ENCODE results near the gene USP14. TPM values are rescaled to one million over a fixed set of nuclear protein-coding genes. Genes with fewer than 3 reads are reported as not detected.

The USP14 gene
- total RNA-seq, 1 donor from 2014 or later = 54.7 TPM

DNA sequence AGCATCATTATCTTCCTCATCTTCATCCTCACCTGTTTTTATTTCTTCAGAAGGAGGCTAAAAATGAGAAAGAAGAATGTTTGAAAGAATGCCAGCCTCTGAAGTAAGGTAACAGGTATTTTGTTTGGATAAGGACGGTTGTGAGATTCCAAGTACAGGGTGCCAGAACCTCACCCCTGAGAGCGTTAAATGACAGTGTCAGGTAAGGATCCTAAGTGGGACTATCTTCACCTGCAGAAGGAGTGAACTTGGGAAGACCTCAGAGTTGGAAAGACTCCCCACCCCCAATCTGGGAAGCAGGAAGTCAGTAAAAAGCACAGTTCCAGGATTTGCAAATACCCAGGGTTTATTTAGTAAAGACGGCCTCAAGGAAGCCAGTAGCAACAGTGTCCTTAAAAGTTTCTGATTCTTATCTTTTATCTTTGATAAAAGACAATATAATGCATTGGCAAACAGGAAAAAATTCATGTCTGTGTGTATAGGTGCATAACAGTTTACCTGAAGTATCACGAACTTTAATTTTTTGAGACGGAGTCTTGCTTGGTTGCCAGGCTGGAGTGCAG is 57.2 kb downstream of the USP14 start:
- H3K4me3 Mint-ChIP-seq = no peak overlapping the region
- TF ChIP-seq, protein P1, sequence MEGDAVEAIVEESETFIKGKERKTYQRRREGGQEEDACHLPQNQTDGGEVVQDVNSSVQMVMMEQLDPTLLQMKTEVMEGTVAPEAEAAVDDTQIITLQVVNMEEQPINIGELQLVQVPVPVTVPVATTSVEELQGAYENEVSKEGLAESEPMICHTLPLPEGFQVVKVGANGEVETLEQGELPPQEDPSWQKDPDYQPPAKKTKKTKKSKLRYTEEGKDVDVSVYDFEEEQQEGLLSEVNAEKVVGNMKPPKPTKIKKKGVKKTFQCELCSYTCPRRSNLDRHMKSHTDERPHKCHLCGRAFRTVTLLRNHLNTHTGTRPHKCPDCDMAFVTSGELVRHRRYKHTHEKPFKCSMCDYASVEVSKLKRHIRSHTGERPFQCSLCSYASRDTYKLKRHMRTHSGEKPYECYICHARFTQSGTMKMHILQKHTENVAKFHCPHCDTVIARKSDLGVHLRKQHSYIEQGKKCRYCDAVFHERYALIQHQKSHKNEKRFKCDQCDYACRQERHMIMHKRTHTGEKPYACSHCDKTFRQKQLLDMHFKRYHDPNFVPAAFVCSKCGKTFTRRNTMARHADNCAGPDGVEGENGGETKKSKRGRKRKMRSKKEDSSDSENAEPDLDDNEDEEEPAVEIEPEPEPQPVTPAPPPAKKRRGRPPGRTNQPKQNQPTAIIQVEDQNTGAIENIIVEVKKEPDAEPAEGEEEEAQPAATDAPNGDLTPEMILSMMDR (IDR thresholded peaks at IDR 0.05; ENCODE audit: unreplicated experiment) = no peak
- H3K36me3 Mint-ChIP-seq = peaks cover 57% of the 10 kb centered on the region
- no peaks in the 10 kb centered on the region for H3K27me3 Mint-ChIP-seq (ENCODE audit: low read depth)
- H3K27ac Mint-ChIP-seq = no peak overlapping the region
- no peak for DNase-seq (ENCODE audit: low spot score in 2 of 2, unreplicated experiment in 2 of 2)
- no peaks in the 10 kb centered on the region for H3K4me1 Mint-ChIP-seq
- no peaks in the 10 kb centered on the region for H3K9me3 Mint-ChIP-seq

DNA sequence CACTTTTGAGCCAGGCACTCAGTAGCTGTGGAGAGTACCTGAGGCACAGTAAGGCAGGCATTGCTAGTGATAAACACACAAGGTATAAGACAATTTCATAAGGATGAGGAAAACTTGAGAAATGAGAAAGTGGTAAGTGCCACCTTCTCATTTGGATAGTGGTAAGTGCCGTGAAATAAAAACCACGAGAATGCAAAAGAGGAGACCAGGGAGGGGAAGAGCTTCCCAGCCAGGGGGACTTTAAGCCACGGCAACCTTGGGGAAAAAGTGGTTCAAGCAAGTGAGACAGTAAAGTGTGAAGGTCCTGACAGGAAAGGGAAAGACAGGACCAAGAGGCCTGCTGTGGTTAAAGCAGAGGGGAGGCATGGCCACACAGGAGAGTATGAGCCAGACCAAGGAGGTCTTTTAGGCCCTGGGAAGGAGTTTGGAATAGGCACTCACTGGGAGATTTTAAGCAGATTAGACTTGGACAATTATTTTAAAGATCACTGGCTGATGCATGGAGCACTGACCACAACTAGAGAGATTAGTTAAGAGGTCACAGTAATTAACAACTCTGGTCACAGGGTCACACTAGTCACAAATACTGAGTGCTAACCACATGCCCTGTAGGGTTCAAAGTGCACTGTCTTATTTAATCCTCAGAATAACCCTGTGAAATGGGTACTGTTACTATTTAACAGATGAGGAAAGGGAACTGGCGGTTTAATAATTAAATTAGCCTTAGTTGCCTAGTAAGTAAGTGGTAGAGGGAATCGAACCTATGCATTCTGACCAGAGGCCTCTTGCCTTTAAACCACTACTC is 59.4 kb downstream of the USP14 start:
- H3K36me3 Mint-ChIP-seq = peaks cover 53% of the 10 kb centered on the region

DNA sequence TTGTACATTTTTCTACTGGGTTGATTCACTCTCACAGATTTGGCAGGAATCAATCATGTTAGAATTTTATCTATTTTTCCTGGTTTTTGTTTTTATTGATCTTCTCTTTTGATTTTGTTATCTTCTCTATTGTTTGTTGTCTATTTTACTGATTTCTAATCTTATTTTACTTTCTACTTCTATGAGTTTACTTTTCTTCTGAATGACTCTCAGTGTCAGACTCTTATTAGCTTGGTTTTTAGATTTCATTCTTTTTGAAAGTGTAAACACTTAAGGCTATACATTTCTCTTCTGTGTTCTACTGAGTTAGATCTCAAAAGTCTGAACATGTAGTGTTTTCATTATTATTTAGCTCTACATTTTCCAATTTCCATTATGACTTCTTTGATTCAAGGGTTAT is 62.4 kb downstream of the USP14 start:
- H3K36me3 Mint-ChIP-seq = peaks cover 48% of the 10 kb centered on the region

More for the DNA sequence above, 59.4 kb downstream of the USP14 start:
- TF ChIP-seq, protein P1 (IDR thresholded peaks at IDR 0.05; ENCODE audit: unreplicated experiment) = no peak
- H3K27me3 Mint-ChIP-seq (ENCODE audit: low read depth) = no peaks in the 10 kb centered on the region
- no peak overlapping the region for H3K4me3 Mint-ChIP-seq
- no peaks in the 10 kb centered on the region for H3K9me3 Mint-ChIP-seq
- no peak overlapping the region for H3K27ac Mint-ChIP-seq
- no peak for DNase-seq (ENCODE audit: low spot score in 2 of 2, unreplicated experiment in 2 of 2)
- H3K4me1 Mint-ChIP-seq = no peaks in the 10 kb centered on the region

DNA sequence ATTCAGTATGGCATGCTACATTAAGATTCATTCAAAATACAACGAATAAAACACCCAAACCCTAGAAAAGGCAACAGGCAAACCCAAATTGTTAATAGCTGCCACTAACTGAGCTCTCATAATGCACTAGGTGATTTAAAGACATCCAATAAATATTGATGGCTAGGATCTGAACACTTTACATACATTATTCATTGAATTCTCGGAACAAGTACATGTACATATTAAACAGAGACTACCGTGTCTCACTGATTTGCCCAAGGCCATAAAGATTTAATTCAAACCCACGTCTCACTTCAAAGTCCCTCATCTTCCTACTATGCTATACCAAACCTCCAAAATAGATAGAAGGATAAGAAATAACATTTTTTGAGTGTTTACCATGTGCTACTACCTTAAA is 67.4 kb downstream of the USP14 start:
- TF ChIP-seq, protein P1 (IDR thresholded peaks at IDR 0.05; ENCODE audit: unreplicated experiment) = no peak
- no peak overlapping the region for H3K27ac Mint-ChIP-seq
- H3K27me3 Mint-ChIP-seq (ENCODE audit: low read depth) = no peaks in the 10 kb centered on the region
- H3K4me1 Mint-ChIP-seq = no peaks in the 10 kb centered on the region
- peaks cover 45% of the 10 kb centered on the region for H3K36me3 Mint-ChIP-seq
- no peak for DNase-seq (ENCODE audit: low spot score in 2 of 2, unreplicated experiment in 2 of 2)
- peaks cover 4% of the 10 kb centered on the region for H3K9me3 Mint-ChIP-seq
- no peak overlapping the region for H3K4me3 Mint-ChIP-seq

More for the DNA sequence above, 62.4 kb downstream of the USP14 start:
- Mint-ChIP-seq H3K9me3 (no peaks in the 10 kb centered on the region), H3K27ac (no peak overlapping the region), H3K4me3 (no peak overlapping the region), H3K27me3 (ENCODE audit: low read depth) (no peaks in the 10 kb centered on the region), H3K4me1 (no peaks in the 10 kb centered on the region)
- TF ChIP-seq, protein P1 (IDR thresholded peaks at IDR 0.05; ENCODE audit: unreplicated experiment) = no peak
- DNase-seq (ENCODE audit: low spot score in 2 of 2, unreplicated experiment in 2 of 2) = no peak

DNA sequence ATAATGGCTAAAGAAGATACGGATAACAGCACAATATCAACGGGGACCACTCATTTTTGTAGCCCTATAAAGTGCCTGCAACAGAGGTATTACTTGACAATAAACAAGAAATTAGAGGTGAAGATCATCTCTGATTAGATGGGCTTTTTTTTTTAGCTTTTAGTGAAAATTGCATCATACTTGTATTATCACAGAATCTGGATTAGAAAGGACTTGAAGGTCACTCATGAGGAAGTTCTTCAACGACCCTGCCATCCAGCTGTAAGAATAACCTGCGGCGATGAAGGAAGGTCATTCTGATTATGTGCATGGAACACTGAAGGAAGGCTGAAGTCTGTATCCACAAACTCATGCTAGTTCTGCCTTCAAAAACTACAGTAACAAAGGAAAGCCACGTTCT is 69.0 kb downstream of the USP14 start:
- Mint-ChIP-seq H3K27me3 (ENCODE audit: low read depth) (no peaks in the 10 kb centered on the region), H3K4me1 (no peaks in the 10 kb centered on the region), H3K4me3 (no peak overlapping the region), H3K9me3 (peaks cover 4% of the 10 kb centered on the region), H3K36me3 (peaks cover 41% of the 10 kb centered on the region), H3K27ac (no peak overlapping the region)
- no peak for DNase-seq (ENCODE audit: low spot score in 2 of 2, unreplicated experiment in 2 of 2)
- TF ChIP-seq, protein P1 (IDR thresholded peaks at IDR 0.05; ENCODE audit: unreplicated experiment) = no peak

Measured in mesothelial cell of epicardium (in vitro differentiated cells).